ENCODE results near the gene TTLL5.

DNA sequence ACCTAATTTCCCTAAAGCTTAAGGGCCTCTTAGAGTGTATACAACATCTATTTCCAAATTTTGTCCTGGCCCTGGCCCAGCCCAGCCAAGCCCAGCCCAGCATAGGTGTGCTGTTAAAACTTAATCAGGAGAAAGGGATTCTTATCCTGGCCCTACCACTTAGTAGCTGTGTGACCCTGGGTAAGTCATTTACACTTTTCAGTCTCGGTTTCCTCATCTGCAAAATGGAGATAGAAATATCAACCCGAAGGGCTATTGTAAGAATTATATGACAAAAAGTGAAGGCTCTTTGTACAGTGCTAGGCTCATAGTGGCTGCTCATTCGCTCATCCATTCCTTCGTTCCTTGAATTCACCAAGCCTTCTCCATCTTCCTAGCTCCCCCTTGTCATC lies 812 bp upstream of the TTLL5 start:
- TF ChIP-seq GATA2 (IDR thresholded peaks at IDR 0.05; ENCODE audit: low read depth, low read length): no peak
- TF ChIP-seq GATA3 (IDR thresholded peaks at IDR 0.05; ENCODE audit: low read depth, low read length): no peak
